Colonic mucosa (tissue), 4 donors: Measurements from ENCODE around the gene CABP1. TPM values are rescaled to one million over a fixed set of nuclear protein-coding genes. Genes with fewer than 3 reads are reported as not detected.

Experiments
- DNase-seq: peaks from one replicate; pipeline ENCODE4 v3.0.0-alpha.2; 2020
- H3K27ac ChIP-seq: fragments of 200-600 bp; one replicate; pipeline ENCODE4 v1.8.0; 2021
- H3K27me3 ChIP-seq: fragments of 200-600 bp; one replicate; pipeline ENCODE4 v1.8.0; 2021
- H3K36me3 ChIP-seq: fragments of 200-600 bp; one replicate; pipeline ENCODE4 v1.8.0; 2021
- H3K4me1 ChIP-seq: fragments of 200-600 bp; one replicate; pipeline ENCODE4 v1.8.0; 2021; ENCODE audit warnings: mild to moderate bottlenecking
- H3K4me3 ChIP-seq: fragments of 200-600 bp; one replicate; pipeline ENCODE4 v1.8.0; 2021
- H3K9ac ChIP-seq, 2 donors: one replicate each; pipeline ENCODE4 v1.7.0; 2013; ENCODE audit warnings: control low read depth in 2 of 2, low read depth in 2 of 2, low read length in 2 of 2
- H3K9me3 ChIP-seq: fragments of 200-600 bp; one replicate; pipeline ENCODE4 v1.8.0; 2021
- intact Hi-C: fragments of 100-400 bp; cut with DNase I; formaldehyde crosslinking; loops from one replicate; pipeline ENCODE4 v1.14.1; 2022
- total RNA-seq, 2 donors: library from RNA; stranded (reverse); fragmentation: NEBNext Ultra II Directional in 1 of 2; extraction: Animal tissue kit (Norgen Biotek cat#: 25700) in 1 of 2; gene quantifications; one replicate each; pipeline ENCODE4 v1.2.1, GENCODE V29; 2021
- TF ChIP-seq, protein P1 (sequence below): fragments of 200-600 bp; IDR thresholded peaks from one replicate; pipeline ENCODE4 v1.8.0; 2022; ENCODE audit warnings: antibody characterized with exemption, mild to moderate bottlenecking
- donor health status: healthy.
- donor health status: DM: no; HTN: no; CAD: no.
- donor health status: DM: no; HTN: no; CAD: no.

CABP1 gene
- total RNA-seq, 2 donors from 2014 or later, result 0.77 to 0.79 TPM

DNA sequence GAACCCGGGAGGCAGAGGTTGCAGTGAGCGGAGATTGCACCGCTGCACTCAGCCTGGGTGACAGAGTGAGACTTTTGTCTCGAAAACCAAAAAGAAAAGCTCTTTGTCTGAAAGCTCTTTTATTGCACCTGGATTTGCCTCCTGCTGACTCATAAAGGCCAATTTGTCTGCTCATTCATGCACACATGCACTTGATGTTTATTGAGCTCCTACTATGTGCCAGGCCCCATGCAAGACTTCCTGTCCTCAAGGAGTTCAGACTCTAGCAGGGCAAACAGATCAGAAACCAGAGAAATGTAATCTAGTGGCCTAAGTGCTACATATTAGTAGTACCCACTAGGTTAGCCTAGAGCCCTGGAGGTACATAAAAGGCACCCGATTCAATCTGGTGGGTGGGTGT is 30.2 kb downstream of the CABP1 start:
- no peak overlapping the region for H3K4me3 ChIP-seq
- H3K27me3 ChIP-seq, result no peaks in the 10 kb centered on the region
- H3K27ac ChIP-seq, result no peak overlapping the region
- DNase-seq, result no peak
- intact Hi-C loops, result no loop called here
- no peaks in the 10 kb centered on the region for H3K9me3 ChIP-seq
- no peak overlapping the region for H3K9ac ChIP-seq
- peaks cover 5% of the 10 kb centered on the region for H3K4me1 ChIP-seq
- H3K36me3 ChIP-seq, result no peaks in the 10 kb centered on the region
- TF ChIP-seq, protein P1, sequence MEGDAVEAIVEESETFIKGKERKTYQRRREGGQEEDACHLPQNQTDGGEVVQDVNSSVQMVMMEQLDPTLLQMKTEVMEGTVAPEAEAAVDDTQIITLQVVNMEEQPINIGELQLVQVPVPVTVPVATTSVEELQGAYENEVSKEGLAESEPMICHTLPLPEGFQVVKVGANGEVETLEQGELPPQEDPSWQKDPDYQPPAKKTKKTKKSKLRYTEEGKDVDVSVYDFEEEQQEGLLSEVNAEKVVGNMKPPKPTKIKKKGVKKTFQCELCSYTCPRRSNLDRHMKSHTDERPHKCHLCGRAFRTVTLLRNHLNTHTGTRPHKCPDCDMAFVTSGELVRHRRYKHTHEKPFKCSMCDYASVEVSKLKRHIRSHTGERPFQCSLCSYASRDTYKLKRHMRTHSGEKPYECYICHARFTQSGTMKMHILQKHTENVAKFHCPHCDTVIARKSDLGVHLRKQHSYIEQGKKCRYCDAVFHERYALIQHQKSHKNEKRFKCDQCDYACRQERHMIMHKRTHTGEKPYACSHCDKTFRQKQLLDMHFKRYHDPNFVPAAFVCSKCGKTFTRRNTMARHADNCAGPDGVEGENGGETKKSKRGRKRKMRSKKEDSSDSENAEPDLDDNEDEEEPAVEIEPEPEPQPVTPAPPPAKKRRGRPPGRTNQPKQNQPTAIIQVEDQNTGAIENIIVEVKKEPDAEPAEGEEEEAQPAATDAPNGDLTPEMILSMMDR, result no peak

DNA sequence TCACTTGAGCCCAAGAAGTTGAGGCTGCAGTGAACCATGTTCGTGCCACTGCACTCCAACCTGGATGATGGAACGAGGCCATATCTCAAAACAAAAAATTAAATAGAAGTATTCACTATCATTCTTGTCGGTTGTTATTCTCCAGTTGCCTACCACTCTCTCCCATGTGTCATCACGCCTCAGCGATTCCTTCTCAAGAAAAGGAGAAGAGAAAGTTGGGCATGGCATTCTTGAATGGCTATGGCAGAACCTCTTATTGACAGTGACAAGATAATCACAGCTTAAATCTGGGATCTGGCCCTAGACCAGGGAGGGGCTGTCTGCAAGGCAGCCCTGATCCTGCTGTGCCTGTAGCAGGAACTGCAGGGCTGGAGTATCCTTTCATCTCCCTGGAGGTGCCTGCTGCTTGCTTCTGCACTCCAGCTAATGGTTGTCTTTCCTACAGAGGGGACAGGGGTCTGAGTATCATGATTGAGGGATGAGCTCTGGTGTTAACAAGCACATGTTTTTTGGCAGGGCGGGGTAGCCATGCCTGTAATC is 33.7 kb downstream of the CABP1 start:
- Histone ChIP-seq H3K9ac (no peak overlapping the region), H3K36me3 (no peaks in the 10 kb centered on the region), H3K4me1 (peaks cover 1% of the 10 kb centered on the region), H3K27ac (no peak overlapping the region), H3K27me3 (no peaks in the 10 kb centered on the region), H3K9me3 (no peaks in the 10 kb centered on the region), H3K4me3 (no peak overlapping the region)
- no peak for DNase-seq
- intact Hi-C loops, result no loop called here
- TF ChIP-seq, protein P1, result no peak

DNA sequence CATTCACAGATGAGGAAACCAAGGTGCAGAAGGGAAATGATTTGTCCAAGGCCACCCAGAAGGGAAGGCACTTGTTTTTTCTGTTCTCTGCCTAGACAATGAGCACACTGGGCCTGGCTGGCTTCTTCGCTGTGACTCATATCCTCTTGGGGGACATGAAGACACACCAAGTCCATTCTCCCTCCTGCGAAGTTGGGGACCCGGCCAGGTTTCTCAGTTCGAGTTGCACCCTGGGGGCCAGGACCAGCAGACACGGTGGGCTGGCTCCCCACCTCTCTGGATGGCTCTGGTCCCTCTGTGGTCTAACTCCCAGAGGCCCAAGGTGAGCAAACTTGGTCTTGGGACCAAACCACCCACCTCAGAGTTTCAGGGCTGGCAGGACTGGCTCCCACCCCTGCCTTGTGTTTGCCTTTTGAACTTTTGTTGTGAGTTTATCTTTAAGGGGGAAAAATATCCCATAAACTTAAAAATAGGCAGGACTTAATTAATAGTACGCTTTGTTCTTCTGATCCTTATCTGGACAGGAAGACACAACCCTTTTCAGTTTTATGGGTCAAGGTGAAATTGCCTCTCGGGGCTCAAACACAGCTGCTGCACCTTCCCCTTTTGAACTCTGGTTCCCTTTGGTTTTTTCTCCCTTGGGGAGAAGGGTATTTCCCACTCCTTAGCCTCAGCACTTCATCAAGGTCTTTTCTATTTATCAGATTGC is 37.5 kb downstream of the CABP1 start:
- no peak for DNase-seq

GRCh38 chr12:120678572-120678971 is 38.1 kb downstream of the CABP1 start:
- TF ChIP-seq, protein P1, result no peak
- Histone ChIP-seq H3K4me1 (no peaks in the 10 kb centered on the region), H3K36me3 (no peaks in the 10 kb centered on the region), H3K27ac (no peak overlapping the region), H3K9me3 (no peaks in the 10 kb centered on the region), H3K27me3 (no peaks in the 10 kb centered on the region), H3K9ac (no peak overlapping the region), H3K4me3 (no peak overlapping the region)
- no peak for DNase-seq
- intact Hi-C loops, result no loop called here

More for the DNA sequence above, 37.5 kb downstream of the CABP1 start:
- Histone ChIP-seq H3K4me1 (no peaks in the 10 kb centered on the region), H3K27ac (no peak overlapping the region), H3K27me3 (no peaks in the 10 kb centered on the region), H3K36me3 (no peaks in the 10 kb centered on the region), H3K9ac (no peak overlapping the region), H3K9me3 (no peaks in the 10 kb centered on the region), H3K4me3 (no peak overlapping the region)
- intact Hi-C loops, result no loop called here
- TF ChIP-seq, protein P1, result no peak

- Histone ChIP-seq H3K9me3 (no peaks in the 10 kb centered on the region), H3K36me3 (no peaks in the 10 kb centered on the region), H3K27ac (no peak overlapping the region), H3K4me3 (no peak overlapping the region), H3K27me3 (no peaks in the 10 kb centered on the region), H3K4me1 (no peaks in the 10 kb centered on the region), H3K9ac (no peak overlapping the region)
- DNase-seq, result no peak
- TF ChIP-seq, protein P1, result no peak
- intact Hi-C loops, result no loop called here
These were observed 39.8 kb downstream of the CABP1 start for GRCh38 chr12:120680165-120680738.
